H9 (cell line): Measurements from ENCODE around the gene DCDC1. TPM values are rescaled to one million over a fixed set of nuclear protein-coding genes. Genes with fewer than 3 reads are reported as not detected.

ENCODE experiments used
- DNase-seq: peaks from one replicate; pipeline ENCODE4 v3.0.0-alpha.2; 2017
- H2AFZ ChIP-seq: one replicate; pipeline ENCODE4 v1.6.1; 2013; ENCODE audit warnings: mild to moderate bottlenecking, low read length, control low read depth, moderate library complexity
- H2AK5ac ChIP-seq: 2 replicates; pipeline ENCODE4 v1.6.1; 2013; ENCODE audit warnings: low read length, control low read depth, mixed read lengths; ENCODE audit not compliant: insufficient read length
- H2BK120ac ChIP-seq: one replicate; pipeline ENCODE4 v1.6.1; 2013; ENCODE audit warnings: low read depth, mild to moderate bottlenecking, low read length, control low read depth, inconsistent platforms; ENCODE audit not compliant: poor library complexity, severe bottlenecking
- H2BK12ac ChIP-seq: 2 replicates; pipeline ENCODE4 v1.6.1; 2013; ENCODE audit warnings: low read length, control low read depth, mixed read lengths, low read depth; ENCODE audit not compliant: insufficient read length
- H2BK15ac ChIP-seq: 2 replicates; pipeline ENCODE4 v1.6.1; 2013; ENCODE audit warnings: low read depth, low read length, control low read depth
- H2BK20ac ChIP-seq: one replicate; pipeline ENCODE4 v1.6.1; 2013; ENCODE audit warnings: low read depth, mild to moderate bottlenecking, low read length, control low read depth, inconsistent platforms; ENCODE audit not compliant: poor library complexity, severe bottlenecking
- H2BK5ac ChIP-seq: 2 replicates; pipeline ENCODE4 v1.6.1; 2013; ENCODE audit warnings: low read length, control low read depth, mixed read lengths; ENCODE audit not compliant: insufficient read length
- H3K14ac ChIP-seq: 2 replicates; pipeline ENCODE4 v1.6.1; 2013; ENCODE audit warnings: low read length, control low read depth; ENCODE audit not compliant: insufficient read depth
- H3K18ac ChIP-seq: 2 replicates; pipeline ENCODE4 v1.6.1; 2013; ENCODE audit warnings: low read depth, mild to moderate bottlenecking, mixed read lengths, low read length, control low read depth; ENCODE audit not compliant: insufficient read length
- H3K23ac ChIP-seq: 2 replicates; pipeline ENCODE4 v1.6.1; 2013; ENCODE audit warnings: low read length, control low read depth, mixed read lengths, low read depth; ENCODE audit not compliant: insufficient read length
- H3K23me2 ChIP-seq: 2 replicates; pipeline ENCODE4 v1.6.1; 2013; ENCODE audit warnings: low read depth, mild to moderate bottlenecking, mixed read lengths, low read length, control low read depth; ENCODE audit not compliant: insufficient read length, poor library complexity, severe bottlenecking
- H3K27ac ChIP-seq: 2 replicates; pipeline ENCODE4 v1.5.1; 2013; ENCODE audit warnings: low read length, control low read depth, mixed read lengths, low read depth; ENCODE audit not compliant: insufficient read length
- H3K27me3 ChIP-seq: 2 replicates; pipeline ENCODE4 v1.6.1; 2013; ENCODE audit warnings: low read length, control low read depth, inconsistent platforms; ENCODE audit not compliant: insufficient read depth
- H3K4ac ChIP-seq: 2 replicates; pipeline ENCODE4 v1.6.1; 2013; ENCODE audit warnings: low read depth, mild to moderate bottlenecking, control low read depth, inconsistent platforms, low read length, moderate library complexity
- H3K4me1 ChIP-seq: 2 replicates; pipeline ENCODE4 v1.6.1; 2013; ENCODE audit warnings: low read length, control low read depth, inconsistent platforms; ENCODE audit not compliant: insufficient read depth
- H3K4me2 ChIP-seq: 2 replicates; pipeline ENCODE4 v1.6.1; 2013; ENCODE audit warnings: low read length, control low read depth, mixed read lengths; ENCODE audit not compliant: insufficient read length, insufficient read depth
- H3K56ac ChIP-seq: 2 replicates; pipeline ENCODE4 v1.6.1; 2013; ENCODE audit warnings: low read depth, mild to moderate bottlenecking, mixed read lengths, low read length, control low read depth; ENCODE audit not compliant: insufficient read length
- H3K79me1 ChIP-seq: 2 replicates; pipeline ENCODE4 v1.6.1; 2013; ENCODE audit warnings: low read depth, mild to moderate bottlenecking, moderate library complexity, low read length, control low read depth, inconsistent platforms; ENCODE audit not compliant: insufficient read depth, poor library complexity, severe bottlenecking
- H3K79me2 ChIP-seq: 2 replicates; pipeline ENCODE4 v1.6.1; 2013; ENCODE audit warnings: low read length, control low read depth, inconsistent platforms; ENCODE audit not compliant: insufficient read depth
- H3K9ac ChIP-seq: 2 replicates; pipeline ENCODE4 v1.6.1; 2013; ENCODE audit warnings: low read length, control low read depth, mixed read lengths; ENCODE audit not compliant: insufficient read length; ENCODE audit errors: extremely low read depth
- H3K9me3 ChIP-seq: one replicate; pipeline ENCODE4 v1.6.1; 2013; ENCODE audit warnings: low read depth, low read length, inconsistent platforms; ENCODE audit not compliant: control insufficient read depth
- H3T11ph ChIP-seq: one replicate; pipeline ENCODE4 v1.6.1; 2013; ENCODE audit warnings: mild to moderate bottlenecking, low read length, control low read depth, inconsistent platforms
- H4K20me1 ChIP-seq: one replicate; pipeline ENCODE4 v1.6.1; 2013; ENCODE audit not compliant: control insufficient read depth, insufficient read length, insufficient read depth
- H4K5ac ChIP-seq: 2 replicates; pipeline ENCODE4 v1.6.1; 2013; ENCODE audit warnings: low read depth, mild to moderate bottlenecking, mixed read lengths, low read length, control low read depth; ENCODE audit not compliant: insufficient read length
- H4K8ac ChIP-seq: replicated peaks from 2 replicates; pipeline ENCODE4 v1.6.1; 2013; ENCODE audit warnings: low read length, control low read depth, mixed read lengths, low read depth; ENCODE audit not compliant: insufficient read length
- H4K91ac ChIP-seq: 2 replicates; pipeline ENCODE4 v1.6.1; 2013; ENCODE audit warnings: low read depth, mild to moderate bottlenecking, moderate library complexity, mixed read lengths, low read length, control low read depth; ENCODE audit not compliant: insufficient read length
- H3K27ac Mint-ChIP-seq, 3 experiments: 2 replicates in 2 of 3; 3 replicates in 1 of 3; pipeline ENCODE4 v1.8.0; 2020 to 2021; ENCODE audit warnings: mixed read lengths in 3 of 3, mild to moderate bottlenecking in 1 of 3, moderate library complexity in 1 of 3
- H3K27me3 Mint-ChIP-seq: 2 replicates; pipeline ENCODE4 v1.8.0; 2021; ENCODE audit warnings: low read depth, mild to moderate bottlenecking, moderate library complexity, mixed read lengths
- H3K36me3 Mint-ChIP-seq, 3 experiments: 2 replicates in 2 of 3; 3 replicates in 1 of 3; pipeline ENCODE4 v1.8.0; 2020 to 2021; ENCODE audit warnings: low read depth in 3 of 3, mixed read lengths in 3 of 3; ENCODE audit not compliant: insufficient read depth in 1 of 3
- H3K4me1 Mint-ChIP-seq, 2 experiments: 2 replicates each; pipeline ENCODE4 v1.8.0; 2020; ENCODE audit warnings: mixed read lengths in 2 of 2
- H3K4me3 Mint-ChIP-seq, 2 experiments: 2 replicates in 1 of 2; 3 replicates in 1 of 2; pipeline ENCODE4 v1.8.0; 2020 to 2021; ENCODE audit warnings: mild to moderate bottlenecking in 2 of 2, mixed read lengths in 2 of 2, moderate library complexity in 1 of 2
- H3K9me3 Mint-ChIP-seq, 2 experiments: 2 replicates in 1 of 2; 3 replicates in 1 of 2; pipeline ENCODE4 v1.8.0; 2020; ENCODE audit warnings: mild to moderate bottlenecking in 2 of 2, mixed read lengths in 2 of 2, moderate library complexity in 1 of 2
- CTCF ChIP-seq: fragments of 200-600 bp; sonication (generic); conservative IDR thresholded peaks from 3 replicates; pipeline ENCODE4 v1.8.0; 2021; ENCODE audit warnings: antibody characterized with exemption, mild to moderate bottlenecking
- WGBS: extraction: QIAGEN DNeasy Blood & Tissue Kit; methylation state at CpG from one replicate; pipeline ENCODE4 v1.1.7; 2013; ENCODE audit warnings: missing lambda C conversion rate, low lambda C conversion rate, mixed read lengths; ENCODE audit not compliant: insufficient read length; ENCODE audit errors: extremely low coverage; 5-methylcytosine and 5-hydroxymethylcytosine counted together
- total RNA-seq: library from RNA; stranded (reverse); gene quantifications from 2 replicates; pipeline ENCODE4 v1.2.1, GENCODE V29; 2021

DCDC1 gene
- total RNA-seq, 1 experiment from 2014 or later = 0.09 TPM

GRCh38 chr11:30823119-30823518 lies 546.4 kb downstream of the DCDC1 start:
- Histone ChIP-seq H3K9me3 (no peaks in the 10 kb centered on the region), H3K23ac (no peak overlapping the region), H2BK120ac (no peak overlapping the region), H3K4ac (no peak overlapping the region), H4K91ac (no peak overlapping the region), H3K4me1 (no peaks in the 10 kb centered on the region), H3K9ac (no peak overlapping the region), H3K27me3 (no peaks in the 10 kb centered on the region), H3K79me1 (no peaks in the 10 kb centered on the region), H2BK20ac (no peak overlapping the region), H2AK5ac (no peak overlapping the region), H3K79me2 (no peaks in the 10 kb centered on the region), H3K56ac (no peak overlapping the region), H4K20me1 (no peaks in the 10 kb centered on the region), H2AFZ (no peak overlapping the region), H4K5ac (no peak overlapping the region), H3K14ac (no peak overlapping the region), H3K23me2 (no peaks in the 10 kb centered on the region), H2BK5ac (no peak overlapping the region), H2BK12ac (no peak overlapping the region), H3K27ac (no peak overlapping the region), H3K18ac (no peak overlapping the region), H3T11ph (no peak overlapping the region), H2BK15ac (no peak overlapping the region), H3K4me2 (no peak overlapping the region), H4K8ac (no peak overlapping the region)
- no peak overlapping the region for H3K4me3 Mint-ChIP-seq
- no CpG with 5 or more reads among the region's 1 CpG for WGBS
- peaks cover 0 to 4% of the 10 kb centered on the region in 2 experiments; a peak in 1 of 4 replicates for H3K4me1 Mint-ChIP-seq
- H3K27ac Mint-ChIP-seq = peak overlapping the region in 1 of 3 experiments; percentile 78; a peak in 1 of 7 replicates
- no peaks in the 10 kb centered on the region for H3K9me3 Mint-ChIP-seq
- no peaks in the 10 kb centered on the region for H3K27me3 Mint-ChIP-seq
- no peak for TF ChIP-seq CTCF
- H3K36me3 Mint-ChIP-seq = no peaks in the 10 kb centered on the region; a peak in 1 of 7 replicates
- no peak for DNase-seq
